Neural progenitor cell (in vitro differentiated cells): ENCODE results near the gene ZKSCAN1. TPM values are rescaled to one million over a fixed set of nuclear protein-coding genes. Genes with fewer than 3 reads are reported as not detected.

Experiments used
- DNase-seq: peaks from one replicate; pipeline ENCODE4 v3.0.0-alpha.2; 2016; ENCODE audit warnings: low spot score
- H2AFZ ChIP-seq: fragments of 200-600 bp; sonication (generic); replicated peaks from 2 replicates; pipeline ENCODE4 v1.6.1; 2016; ENCODE audit warnings: antibody characterized with exemption
- H3F3A ChIP-seq: fragments of 200-600 bp; sonication (generic); 2 replicates; pipeline ENCODE4 v1.6.1; 2016; ENCODE audit warnings: antibody characterized with exemption, low read depth
- H3K27ac ChIP-seq: fragments of 200-600 bp; sonication (generic); 2 replicates; pipeline ENCODE4 v1.5.1; 2016; ENCODE audit warnings: mild to moderate bottlenecking
- H3K27me3 ChIP-seq: fragments of 200-600 bp; sonication (generic); 2 replicates; pipeline ENCODE4 v1.6.1; 2016; ENCODE audit warnings: mild to moderate bottlenecking, moderate library complexity
- H3K36me3 ChIP-seq: fragments of 200-600 bp; sonication (generic); 2 replicates; pipeline ENCODE4 v1.5.1; 2016
- H3K4me1 ChIP-seq: fragments of 200-600 bp; sonication (generic); 2 replicates; pipeline ENCODE4 v1.6.1; 2016; ENCODE audit warnings: mixed run types
- H3K4me2 ChIP-seq: fragments of 200-600 bp; sonication (generic); 2 replicates; pipeline ENCODE4 v1.6.1; 2016
- H3K4me3 ChIP-seq: fragments of 200-600 bp; sonication (generic); 2 replicates; pipeline ENCODE4 v1.5.1; 2016
- H3K79me2 ChIP-seq: fragments of 200-600 bp; sonication (generic); 2 replicates; pipeline ENCODE4 v1.6.1; 2016; ENCODE audit warnings: low read depth
- H3K9ac ChIP-seq: fragments of 200-600 bp; sonication (generic); 2 replicates; pipeline ENCODE4 v1.6.1; 2016
- H3K9me3 ChIP-seq: fragments of 200-600 bp; sonication (generic); 2 replicates; pipeline ENCODE4 v1.5.1; 2016; ENCODE audit warnings: low read depth
- H4K20me1 ChIP-seq: fragments of 200-600 bp; sonication (generic); 2 replicates; pipeline ENCODE4 v1.6.1; 2016; ENCODE audit warnings: low read depth
- H3K27ac Mint-ChIP-seq: 3 replicates; pipeline ENCODE4 v1.8.0; 2021; ENCODE audit warnings: mixed read lengths
- H3K27me3 Mint-ChIP-seq: 2 replicates; pipeline ENCODE4 v1.8.0; 2022; ENCODE audit warnings: low read depth, mild to moderate bottlenecking, inconsistent platforms, moderate library complexity, mixed read lengths; ENCODE audit not compliant: insufficient read depth
- H3K36me3 Mint-ChIP-seq: 3 replicates; pipeline ENCODE4 v1.8.0; 2021; ENCODE audit warnings: mixed read lengths
- H3K4me1 Mint-ChIP-seq: 3 replicates; pipeline ENCODE4 v1.8.0; 2021; ENCODE audit warnings: mixed read lengths
- H3K4me3 Mint-ChIP-seq: 3 replicates; pipeline ENCODE4 v1.8.0; 2021; ENCODE audit warnings: mild to moderate bottlenecking, moderate library complexity, mixed read lengths
- H3K9me3 Mint-ChIP-seq: 3 replicates; pipeline ENCODE4 v1.8.0; 2020; ENCODE audit warnings: mixed read lengths
- CTCF ChIP-seq: fragments of 200-600 bp; sonication (generic); IDR thresholded peaks from 2 replicates; pipeline ENCODE4 v1.5.1; 2017; ENCODE audit warnings: antibody characterized with exemption, mild to moderate bottlenecking
- EZH2 ChIP-seq: fragments of 200-600 bp; sonication (generic); IDR thresholded peaks from 2 replicates; pipeline ENCODE4 v1.6.1; 2017; ENCODE audit warnings: antibody characterized with exemption, mild to moderate bottlenecking, moderate library complexity
- EZH2phosphoT487 ChIP-seq: fragments of 200-600 bp; sonication (generic); IDR thresholded peaks from 2 replicates; pipeline ENCODE4 v1.6.1; 2017; ENCODE audit warnings: antibody characterized with exemption
- total RNA-seq: library from RNA; depleted of rRNA; stranded (reverse); fragments of >200 nt; gene quantifications from 2 replicates; pipeline ENCODE4 v1.2.3, GENCODE V29; 2015; ENCODE audit warnings: low replicate concordance

Gene ZKSCAN1
- total RNA-seq, 1 donor from 2014 or later = 43.2 TPM

DNA sequence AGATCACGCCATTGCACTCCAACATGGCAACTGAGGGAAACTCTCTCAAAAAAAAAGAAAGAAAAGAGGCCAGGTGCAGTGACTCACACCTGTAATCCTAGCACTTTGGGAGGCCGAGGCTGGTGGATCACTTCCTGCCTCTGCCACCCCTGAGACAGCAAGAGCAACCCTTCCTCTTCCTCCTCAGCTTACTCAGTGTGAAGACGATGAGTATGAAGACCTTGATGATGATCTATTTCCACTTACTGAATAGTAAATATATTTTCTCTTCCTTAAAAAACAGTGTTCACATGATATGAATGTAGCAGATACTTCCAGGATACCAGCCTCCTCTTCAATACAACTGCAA lies 2.1 kb upstream of the ZKSCAN1 start:
- Histone ChIP-seq H3K9me3 (no peaks in the 10 kb centered on the region), H3K4me1 (peaks cover 9% of the 10 kb centered on the region), H3K36me3 (no peaks in the 10 kb centered on the region), H3K4me3 (no peak overlapping the region), H3K4me2 (no peak overlapping the region), H3F3A (no peaks in the 10 kb centered on the region), H4K20me1 (peaks cover 22% of the 10 kb centered on the region), H3K27me3 (peaks cover 4% of the 10 kb centered on the region), H3K27ac (no peak overlapping the region), H3K9ac (no peak overlapping the region), H2AFZ (no peak overlapping the region), H3K79me2 (peaks cover 30% of the 10 kb centered on the region)
- H3K4me3 Mint-ChIP-seq = no peak overlapping the region
- H3K9me3 Mint-ChIP-seq = no peaks in the 10 kb centered on the region
- TF ChIP-seq CTCF = no peak
- no peak overlapping the region for H3K27ac Mint-ChIP-seq
- no peak for DNase-seq
- H3K27me3 Mint-ChIP-seq = peaks cover 12% of the 10 kb centered on the region
- H3K4me1 Mint-ChIP-seq = peaks cover 18% of the 10 kb centered on the region
- peaks cover 3% of the 10 kb centered on the region for H3K36me3 Mint-ChIP-seq

DNA sequence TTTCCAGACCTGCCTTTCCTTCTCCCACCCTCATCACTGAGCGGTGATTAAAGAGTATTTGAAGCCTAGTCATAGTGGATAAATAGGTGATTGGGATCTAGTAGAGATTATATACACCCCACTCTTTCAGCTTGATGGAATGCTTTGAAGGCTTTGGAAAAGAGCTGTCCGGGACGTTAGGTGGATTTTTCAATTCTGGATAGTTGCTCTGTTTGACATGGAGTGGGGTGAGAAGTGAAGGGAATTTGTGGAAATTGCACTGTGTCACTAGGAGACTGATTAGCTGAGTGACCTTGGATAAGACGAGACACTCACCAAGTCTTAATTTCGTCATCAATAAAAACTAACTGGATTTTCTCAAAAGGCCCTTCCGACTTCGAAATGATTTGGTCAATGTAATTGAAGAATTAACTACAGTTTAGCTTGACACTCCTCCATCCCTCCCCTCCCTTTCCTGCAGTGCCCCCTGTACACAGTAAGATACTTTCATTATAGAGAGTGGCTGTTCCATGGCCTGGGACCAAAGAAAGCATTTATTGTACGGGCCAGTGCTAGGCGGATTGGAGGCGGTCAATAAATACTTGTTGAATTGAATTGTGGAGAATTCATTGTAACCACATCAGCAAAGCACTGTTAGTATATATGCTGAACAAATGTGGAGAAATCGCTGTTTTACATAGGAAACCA lies 962 bp downstream of the ZKSCAN1 start:
- Histone ChIP-seq H4K20me1 (peaks cover 50% of the 10 kb centered on the region), H3K36me3 (no peaks in the 10 kb centered on the region), H3K9ac (peak overlapping the region; percentile 99), H3K4me3 (peak overlapping the region; percentile 72), H3K27ac (no peak overlapping the region), H3K4me1 (peaks cover 9% of the 10 kb centered on the region), H3K79me2 (peaks cover 60% of the 10 kb centered on the region), H3K9me3 (no peaks in the 10 kb centered on the region), H3K27me3 (peaks cover 2% of the 10 kb centered on the region), H3K4me2 (peak overlapping the region; percentile 89), H2AFZ (no peak overlapping the region), H3F3A (no peaks in the 10 kb centered on the region)
- TF ChIP-seq EZH2 (no peak), EZH2phosphoT487 (no peak), CTCF (no peak)
- peaks cover 16% of the 10 kb centered on the region for H3K27me3 Mint-ChIP-seq
- peaks cover 6% of the 10 kb centered on the region for H3K36me3 Mint-ChIP-seq
- DNase-seq = no peak
- peak overlapping the region; percentile 98 for H3K4me3 Mint-ChIP-seq
- H3K4me1 Mint-ChIP-seq = peaks cover 18% of the 10 kb centered on the region
- peak overlapping the region; percentile 98 for H3K27ac Mint-ChIP-seq
- no peaks in the 10 kb centered on the region for H3K9me3 Mint-ChIP-seq

DNA sequence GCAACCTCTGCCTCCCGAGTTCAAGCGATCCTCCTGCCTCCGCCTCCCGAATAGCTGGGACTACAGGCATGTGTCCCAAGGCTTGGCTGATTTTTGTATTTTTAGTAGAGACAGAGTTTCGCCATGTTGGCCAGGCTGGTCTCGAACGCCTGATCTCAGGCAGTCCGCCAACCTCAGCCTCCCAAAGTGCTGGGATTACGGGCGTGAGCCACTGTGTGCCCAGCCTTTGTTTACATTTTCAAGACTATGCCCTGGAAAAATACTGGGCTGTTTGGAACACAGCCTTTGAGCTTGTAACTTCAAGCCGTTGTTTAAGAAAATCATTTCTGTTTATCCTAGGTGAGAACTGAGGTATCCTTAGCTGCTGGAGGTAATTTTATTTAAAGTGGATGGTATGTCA lies 1.9 kb downstream of the ZKSCAN1 start:
- H3K4me1 Mint-ChIP-seq = peaks cover 18% of the 10 kb centered on the region
- Histone ChIP-seq H3K36me3 (no peaks in the 10 kb centered on the region), H3F3A (no peaks in the 10 kb centered on the region), H3K79me2 (peaks cover 70% of the 10 kb centered on the region), H3K9me3 (no peaks in the 10 kb centered on the region), H3K4me3 (peak overlapping the region; percentile 72), H2AFZ (no peak overlapping the region), H3K27ac (no peak overlapping the region), H3K27me3 (no peaks in the 10 kb centered on the region), H3K4me1 (peaks cover 9% of the 10 kb centered on the region), H4K20me1 (peaks cover 59% of the 10 kb centered on the region), H3K4me2 (peak overlapping the region; percentile 89), H3K9ac (no peak overlapping the region)
- peaks cover 13% of the 10 kb centered on the region for H3K27me3 Mint-ChIP-seq
- no peak for TF ChIP-seq CTCF
- TF ChIP-seq EZH2phosphoT487 = no peak
- TF ChIP-seq EZH2 = no peak
- H3K27ac Mint-ChIP-seq = no peak overlapping the region
- peak overlapping the region; percentile 48 for H3K4me3 Mint-ChIP-seq
- peaks cover 6% of the 10 kb centered on the region for H3K36me3 Mint-ChIP-seq
- DNase-seq = no peak
- H3K9me3 Mint-ChIP-seq = no peaks in the 10 kb centered on the region
